NCI-H187 (cell line): Measurements from ENCODE around the gene ARMS2.

Experiments used
- DNase-seq, 2 experiments: peaks; one replicate each; lab custom pipeline; 2025; lab: John Stamatoyannopoulos, UW

Gene ARMS2

GRCh38 chr10:122473116-122473515 is 18.7 kb downstream of the ARMS2 start:
- DNase-seq = no peak

GRCh38 chr10:122474131-122474818 is 19.8 kb downstream of the ARMS2 start:
- DNase-seq = no peak

- DNase-seq = no peak
Measured at GRCh38 chr10:122475100-122475499, 20.6 kb downstream of the ARMS2 start.

GRCh38 chr10:122475591-122476332 is 21.3 kb downstream of the ARMS2 start:
- DNase-seq = no peak

GRCh38 chr10:122476333-122476695 is 21.9 kb downstream of the ARMS2 start:
- no peak for DNase-seq

- DNase-seq = no peak
Measured at GRCh38 chr10:122477436-122477835, 23.0 kb downstream of the ARMS2 start.

- DNase-seq = no peak
Measured at GRCh38 chr10:122478971-122479370, 24.5 kb downstream of the ARMS2 start.

GRCh38 chr10:122480146-122480833 is 25.8 kb downstream of the ARMS2 start:
- DNase-seq = no peak

GRCh38 chr10:122481296-122482056 is 27.0 kb downstream of the ARMS2 start:
- DNase-seq = no peak

- no peak for DNase-seq
Measured at GRCh38 chr10:122484276-122485060, 30.0 kb downstream of the ARMS2 start.

GRCh38 chr10:122485670-122486069 is 31.2 kb downstream of the ARMS2 start:
- no peak for DNase-seq

- no peak for DNase-seq
Measured at GRCh38 chr10:122486406-122487080, 32.1 kb downstream of the ARMS2 start.

GRCh38 chr10:122487174-122487765 is 32.8 kb downstream of the ARMS2 start:
- DNase-seq = peak; percentile 49 to 51

GRCh38 chr10:122490268-122490667 is 35.8 kb downstream of the ARMS2 start:
- no peak for DNase-seq

GRCh38 chr10:122490786-122491680 is 36.6 kb downstream of the ARMS2 start:
- no peak for DNase-seq

- DNase-seq = no peak
Measured at GRCh38 chr10:122492006-122492405, 37.6 kb downstream of the ARMS2 start.

GRCh38 chr10:122492999-122493481 is 38.6 kb downstream of the ARMS2 start:
- DNase-seq = no peak

- DNase-seq = no peak
Measured at GRCh38 chr10:122493761-122494160, 39.3 kb downstream of the ARMS2 start.

- DNase-seq = no peak
Measured at GRCh38 chr10:122494173-122494820, 39.8 kb downstream of the ARMS2 start.
